Smooth muscle cell (in vitro differentiated cells): ENCODE measurements around the gene ARL10. TPM values are rescaled to one million over a fixed set of nuclear protein-coding genes. Genes with fewer than 3 reads are reported as not detected.

Experiments used
- DNase-seq: peaks from one replicate; lab custom pipeline; 2025; ENCODE audit not compliant: unreplicated experiment; lab: John Stamatoyannopoulos, UW
- H2AFZ ChIP-seq: fragments of 200-600 bp; sonication (generic); 2 replicates; pipeline ENCODE4 v1.6.0; 2016; ENCODE audit warnings: antibody characterized with exemption, low read depth, mild to moderate bottlenecking
- H3F3A ChIP-seq: fragments of 200-600 bp; sonication (generic); 2 replicates; pipeline ENCODE4 v1.6.0; 2017; ENCODE audit warnings: antibody characterized with exemption, low read depth
- H3K27ac ChIP-seq: fragments of 200-600 bp; sonication (generic); 2 replicates; pipeline ENCODE4 v1.5.1; 2016; ENCODE audit warnings: low read depth, mild to moderate bottlenecking
- H3K27me3 ChIP-seq: fragments of 200-600 bp; sonication (generic); 2 replicates; pipeline ENCODE4 v1.6.1; 2016; ENCODE audit warnings: low read depth, mild to moderate bottlenecking
- H3K36me3 ChIP-seq: fragments of 200-600 bp; sonication (generic); 2 replicates; pipeline ENCODE4 v1.5.1; 2016; ENCODE audit warnings: low read depth
- H3K4me1 ChIP-seq: fragments of 200-600 bp; sonication (generic); 2 replicates; pipeline ENCODE4 v1.5.1; 2016; ENCODE audit warnings: low read depth
- H3K4me2 ChIP-seq: fragments of 200-600 bp; sonication (generic); 2 replicates; pipeline ENCODE4 v1.6.0; 2016; ENCODE audit warnings: mild to moderate bottlenecking
- H3K4me3 ChIP-seq: fragments of 200-600 bp; sonication (generic); 2 replicates; pipeline ENCODE4 v1.5.1; 2016; ENCODE audit warnings: mild to moderate bottlenecking
- H3K79me2 ChIP-seq: fragments of 200-600 bp; sonication (generic); 2 replicates; pipeline ENCODE4 v1.6.0; 2016; ENCODE audit warnings: low read depth, mild to moderate bottlenecking
- H3K9ac ChIP-seq: fragments of 200-600 bp; sonication (generic); 2 replicates; pipeline ENCODE4 v1.6.0; 2016; ENCODE audit warnings: low read depth
- H3K9me3 ChIP-seq: fragments of 200-600 bp; sonication (generic); replicated peaks from 2 replicates; pipeline ENCODE4 v1.5.1; 2016; ENCODE audit warnings: low read depth
- H4K20me1 ChIP-seq: fragments of 200-600 bp; sonication (generic); 2 replicates; pipeline ENCODE4 v1.6.0; 2016; ENCODE audit warnings: low read depth
- CTCF ChIP-seq: fragments of 200-600 bp; sonication (generic); IDR thresholded peaks from 2 replicates; pipeline ENCODE4 v1.5.1; 2017; ENCODE audit warnings: borderline replicate concordance, mild to moderate bottlenecking, antibody characterized with exemption; ENCODE audit not compliant: insufficient read depth, poor library complexity, severe bottlenecking
- WGBS: methylation state at CpG from one replicate; pipeline ENCODE4 v1.1.7; 2016; ENCODE audit warnings: low lambda C conversion rate; 5-methylcytosine and 5-hydroxymethylcytosine counted together
- polyA plus RNA-seq: library from polyadenylated mRNA; unstranded; fragments of >200 nt; fragmentation: Nextera tagmentation; extraction: Ambion mirVana; gene quantifications from 2 replicates; pipeline ENCODE4 v1.2.1, GENCODE V29; 2016
- total RNA-seq: library from RNA; depleted of rRNA; stranded (reverse); fragments of >200 nt; gene quantifications from 2 replicates; pipeline ENCODE4 v1.2.3, GENCODE V29; 2014

Gene ARL10
- 9.5 and 10.7 TPM in 2 replicates for total RNA-seq
- 5.4 and 5.6 TPM in 2 replicates for polyA plus RNA-seq

GRCh38 chr5:176365351-176366231 lies at the start of gene ARL10:
Gene ARL10 (plus strand): TSS chr5:176365487. CDS start chr5:176365564, 77 bp downstream.
- peak; percentile 56 for DNase-seq
- Histone ChIP-seq H4K20me1 (no peaks in the 10 kb centered on the region), H3K27ac (peak within 1 kb of the TSS; percentile 14)

DNA sequence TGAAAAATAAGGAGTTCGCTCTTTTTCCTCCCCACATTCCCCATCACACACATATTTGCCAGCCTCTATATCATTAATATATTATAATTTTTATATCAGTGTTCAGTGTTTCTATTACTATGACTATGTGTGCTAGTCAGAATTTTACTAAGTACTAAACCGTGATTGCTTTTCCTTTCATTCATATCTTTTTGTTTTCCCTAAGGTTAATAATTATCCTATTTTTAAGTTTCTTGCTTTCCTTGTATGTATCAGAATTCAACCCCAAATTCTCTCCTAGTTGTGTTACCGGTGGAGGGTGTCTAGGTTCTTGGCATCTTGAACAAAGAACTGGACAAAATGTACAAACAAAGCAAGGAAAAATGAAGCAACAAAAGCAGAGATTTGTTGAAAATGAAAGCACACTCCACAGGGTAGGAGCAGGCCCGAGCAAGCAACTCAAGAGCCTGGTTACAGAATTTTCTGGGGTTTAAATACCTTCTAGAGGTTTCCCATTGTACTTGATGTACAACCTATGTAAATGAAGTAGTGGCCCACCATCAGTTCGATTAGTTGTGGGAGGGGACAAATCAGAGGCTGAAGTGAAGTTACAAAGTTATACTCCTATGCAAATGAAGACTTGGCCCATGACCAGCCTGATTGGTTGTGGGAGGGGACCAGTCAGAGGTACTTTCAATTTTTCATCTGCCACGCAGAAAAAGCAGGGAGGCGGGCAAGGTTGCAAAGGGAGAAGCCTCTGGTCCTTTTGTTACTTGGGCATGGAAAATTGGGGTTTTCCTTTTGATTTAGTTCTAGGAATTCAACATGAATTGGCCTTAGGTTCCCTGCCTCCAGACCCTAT lies 47.5 kb upstream of the ARL10 start:
- Histone ChIP-seq H3K79me2 (no peaks in the 10 kb centered on the region), H3K9me3 (no peaks in the 10 kb centered on the region), H3K9ac (no peak overlapping the region), H2AFZ (no peak overlapping the region), H3K36me3 (peaks cover 2% of the 10 kb centered on the region), H3K4me3 (no peak overlapping the region), H4K20me1 (no peaks in the 10 kb centered on the region), H3F3A (no peaks in the 10 kb centered on the region), H3K4me2 (no peak overlapping the region), H3K4me1 (no peaks in the 10 kb centered on the region), H3K27ac (no peak overlapping the region), H3K27me3 (no peaks in the 10 kb centered on the region)
- no peak for TF ChIP-seq CTCF
- no peak for DNase-seq
- WGBS = 95% methylated on average over 7 of the region's 7 CpGs

More at GRCh38 chr5:176365351-176366231, at the start of gene ARL10:
- Histone ChIP-seq H3K4me3 (peak within 1 kb of the TSS; percentile 85), H3K79me2 (peaks cover 10% of the 10 kb centered on the region), H3K4me2 (peak within 1 kb of the TSS; percentile 91), H3K36me3 (no peaks in the 10 kb centered on the region), H3F3A (no peaks in the 10 kb centered on the region), H2AFZ (peak within 1 kb of the TSS; percentile 92), H3K9ac (peak within 1 kb of the TSS; percentile 53), H3K9me3 (no peaks in the 10 kb centered on the region), H3K4me1 (peaks cover 11% of the 10 kb centered on the region), H3K27me3 (no peaks in the 10 kb centered on the region)
- under 1% methylated on average over 72 of the region's 108 CpGs for WGBS
- no peak for TF ChIP-seq CTCF

- no peak for DNase-seq
- Histone ChIP-seq H3K9me3 (no peaks in the 10 kb centered on the region), H3K27ac (no peak overlapping the region), H3K9ac (no peak overlapping the region), H2AFZ (no peak overlapping the region), H3K4me2 (no peak overlapping the region), H3K79me2 (no peaks in the 10 kb centered on the region), H3F3A (no peaks in the 10 kb centered on the region), H3K4me1 (no peaks in the 10 kb centered on the region), H3K27me3 (no peaks in the 10 kb centered on the region), H3K36me3 (peaks cover 7% of the 10 kb centered on the region), H3K4me3 (no peak overlapping the region), H4K20me1 (no peaks in the 10 kb centered on the region)
- 93% methylated on average over 9 of the region's 9 CpGs for WGBS
- no peak for TF ChIP-seq CTCF
These were observed 45.3 kb upstream of the ARL10 start for GRCh38 chr5:176319827-176320554.
